Inferior parietal cortex (tissue), 1 donor: ENCODE data around the gene HS3ST2.
"Not testable (repeated sequence)": the region's sequence is repeated elsewhere in the genome, so short reads cannot be mapped to it uniquely, and the experiment has no call there.

Experiments
- DNase-seq: peaks from one replicate; pipeline ENCODE4 v3.0.0-alpha.2; 2016; ENCODE audit errors: extremely low spot score

Gene HS3ST2

GRCh38 chr16:22932032-22932771 is 118.2 kb downstream of the HS3ST2 start:
- no peak for DNase-seq

GRCh38 chr16:22933173-22933572 is 119.2 kb downstream of the HS3ST2 start:
- DNase-seq = no peak

GRCh38 chr16:22934786-22935185 is 120.8 kb downstream of the HS3ST2 start:
- no peak for DNase-seq

GRCh38 chr16:22937169-22937568 is 123.2 kb downstream of the HS3ST2 start:
- DNase-seq = no peak

- DNase-seq = no peak
Measured at GRCh38 chr16:22938647-22939046, 124.7 kb downstream of the HS3ST2 start.

GRCh38 chr16:22939744-22940363 is 125.9 kb downstream of the HS3ST2 start:
- not testable (repeated sequence) for DNase-seq

- no peak for DNase-seq
Measured at GRCh38 chr16:22941970-22942501, 128.1 kb downstream of the HS3ST2 start.

GRCh38 chr16:22942811-22943210 is 128.8 kb downstream of the HS3ST2 start:
- no peak for DNase-seq

GRCh38 chr16:22945361-22945760 is 131.4 kb downstream of the HS3ST2 start:
- DNase-seq = peak; percentile 45

GRCh38 chr16:22946433-22946832 is 132.5 kb downstream of the HS3ST2 start:
- DNase-seq = no peak

- no peak for DNase-seq
Measured at GRCh38 chr16:22948058-22948602, 134.2 kb downstream of the HS3ST2 start.

GRCh38 chr16:22948603-22949368 is 134.8 kb downstream of the HS3ST2 start:
- peak; percentile 74 for DNase-seq

GRCh38 chr16:22955461-22956070 is 141.6 kb downstream of the HS3ST2 start:
- no peak for DNase-seq

- DNase-seq = no peak
Measured at GRCh38 chr16:22961206-22961605, 147.2 kb downstream of the HS3ST2 start.

GRCh38 chr16:22962905-22963304 is 148.9 kb downstream of the HS3ST2 start:
- no peak for DNase-seq
